ENCODE results near the gene TFRC.

The TFRC gene

GRCh38 chr3:196051282-196052076 is 30.4 kb downstream of the TFRC start:
- Histone ChIP-seq H4K5ac (ENCODE audit: low read length) (no peak overlapping the region), H2AK5ac (ENCODE audit: low read length) (no peak overlapping the region), H3K79me1 (ENCODE audit: low read length) (no peaks in the 10 kb centered on the region), H3K79me2 (ENCODE audit: control insufficient read depth, insufficient read depth, low read length) (no peaks in the 10 kb centered on the region), H3K4me2 (ENCODE audit: low read length) (no peak overlapping the region), H3K36me3 (ENCODE audit: control insufficient read depth, insufficient read depth, low read length) (peaks cover 14% of the 10 kb centered on the region), H3K9ac (ENCODE audit: low read length) (no peak overlapping the region), H3K56ac (ENCODE audit: low read length) (no peak overlapping the region), H2BK15ac (replicated peaks; ENCODE audit: low read depth) (no peak overlapping the region), H3K27me3 (ENCODE audit: insufficient read depth, low read length, poor library complexity) (no peaks in the 10 kb centered on the region), H3K18ac (ENCODE audit: low read length) (no peak overlapping the region), H3K27ac (ENCODE audit: low read depth, low read length) (no peak overlapping the region), H3K4ac (ENCODE audit: low read depth, low read length) (no peak overlapping the region), H3K23ac (ENCODE audit: low read length) (no peak overlapping the region), H3K4me3 (ENCODE audit: low read length) (no peak overlapping the region), H3K4me1 (ENCODE audit: control insufficient read depth, low read depth, low read length) (no peaks in the 10 kb centered on the region), H2BK5ac (ENCODE audit: low read length) (no peak overlapping the region), H2BK120ac (ENCODE audit: low read depth, low read length) (no peak overlapping the region), H4K8ac (ENCODE audit: low read depth, low read length) (no peak overlapping the region)
- no peak for DNase-seq
- no CpG with 5 or more reads among the region's 6 CpGs for WGBS (ENCODE audit: extremely low coverage, insufficient coverage, low lambda C conversion rate)

- Histone ChIP-seq H3K9ac (ENCODE audit: low read length) (no peak overlapping the region), H3K79me1 (ENCODE audit: low read length) (no peaks in the 10 kb centered on the region), H2BK15ac (replicated peaks; ENCODE audit: low read depth) (no peak overlapping the region), H3K18ac (ENCODE audit: low read length) (no peak overlapping the region), H2BK5ac (ENCODE audit: low read length) (no peak overlapping the region), H3K36me3 (ENCODE audit: control insufficient read depth, insufficient read depth, low read length) (peaks cover 12% of the 10 kb centered on the region), H3K79me2 (ENCODE audit: control insufficient read depth, insufficient read depth, low read length) (no peaks in the 10 kb centered on the region), H4K8ac (ENCODE audit: low read depth, low read length) (no peak overlapping the region), H3K27ac (ENCODE audit: low read depth, low read length) (no peak overlapping the region), H3K4me3 (ENCODE audit: low read length) (no peak overlapping the region), H3K23ac (ENCODE audit: low read length) (no peak overlapping the region), H3K56ac (ENCODE audit: low read length) (no peak overlapping the region), H3K4ac (ENCODE audit: low read depth, low read length) (no peak overlapping the region), H2AK5ac (ENCODE audit: low read length) (no peak overlapping the region), H2BK120ac (ENCODE audit: low read depth, low read length) (no peak overlapping the region), H4K5ac (ENCODE audit: low read length) (no peak overlapping the region), H3K27me3 (ENCODE audit: insufficient read depth, low read length, poor library complexity) (no peaks in the 10 kb centered on the region), H3K4me1 (ENCODE audit: control insufficient read depth, low read depth, low read length) (no peaks in the 10 kb centered on the region), H3K4me2 (ENCODE audit: low read length) (no peak overlapping the region)
- no peak for DNase-seq
- no CpG with 5 or more reads among the region's 3 CpGs for WGBS (ENCODE audit: extremely low coverage, insufficient coverage, low lambda C conversion rate)
Observed at GRCh38 chr3:196050597-196050996, 31.3 kb downstream of the TFRC start.

GRCh38 chr3:196049653-196050052 is 32.2 kb downstream of the TFRC start:
- Histone ChIP-seq H3K18ac (ENCODE audit: low read length) (no peak overlapping the region), H4K5ac (ENCODE audit: low read length) (no peak overlapping the region), H3K79me1 (ENCODE audit: low read length) (no peaks in the 10 kb centered on the region), H3K79me2 (ENCODE audit: control insufficient read depth, insufficient read depth, low read length) (no peaks in the 10 kb centered on the region), H2AK5ac (ENCODE audit: low read length) (no peak overlapping the region), H3K36me3 (ENCODE audit: control insufficient read depth, insufficient read depth, low read length) (peaks cover 8% of the 10 kb centered on the region), H3K4ac (ENCODE audit: low read depth, low read length) (no peak overlapping the region), H4K8ac (ENCODE audit: low read depth, low read length) (no peak overlapping the region), H3K4me2 (ENCODE audit: low read length) (no peak overlapping the region), H3K4me3 (ENCODE audit: low read length) (no peak overlapping the region), H2BK15ac (replicated peaks; ENCODE audit: low read depth) (no peak overlapping the region), H3K27me3 (ENCODE audit: insufficient read depth, low read length, poor library complexity) (no peaks in the 10 kb centered on the region), H2BK5ac (ENCODE audit: low read length) (no peak overlapping the region), H3K9ac (ENCODE audit: low read length) (no peak overlapping the region), H2BK120ac (ENCODE audit: low read depth, low read length) (no peak overlapping the region), H3K4me1 (ENCODE audit: control insufficient read depth, low read depth, low read length) (no peaks in the 10 kb centered on the region), H3K23ac (ENCODE audit: low read length) (no peak overlapping the region), H3K56ac (ENCODE audit: low read length) (no peak overlapping the region), H3K27ac (ENCODE audit: low read depth, low read length) (no peak overlapping the region)
- no CpG with 5 or more reads among the region's 11 CpGs for WGBS (ENCODE audit: extremely low coverage, insufficient coverage, low lambda C conversion rate)
- DNase-seq, result no peak

GRCh38 chr3:196048922-196049598 is 32.8 kb downstream of the TFRC start:
- Histone ChIP-seq H3K27me3 (ENCODE audit: insufficient read depth, low read length, poor library complexity) (no peaks in the 10 kb centered on the region), H3K4me1 (ENCODE audit: control insufficient read depth, low read depth, low read length) (no peaks in the 10 kb centered on the region), H3K4ac (ENCODE audit: low read depth, low read length) (no peak overlapping the region), H3K79me1 (ENCODE audit: low read length) (no peaks in the 10 kb centered on the region), H4K5ac (ENCODE audit: low read length) (no peak overlapping the region), H2AK5ac (ENCODE audit: low read length) (no peak overlapping the region), H3K56ac (ENCODE audit: low read length) (no peak overlapping the region), H3K23ac (ENCODE audit: low read length) (no peak overlapping the region), H3K9ac (ENCODE audit: low read length) (no peak overlapping the region), H3K4me3 (ENCODE audit: low read length) (no peak overlapping the region), H2BK120ac (ENCODE audit: low read depth, low read length) (no peak overlapping the region), H3K4me2 (ENCODE audit: low read length) (no peak overlapping the region), H2BK5ac (ENCODE audit: low read length) (no peak overlapping the region), H2BK15ac (replicated peaks; ENCODE audit: low read depth) (no peak overlapping the region), H3K79me2 (ENCODE audit: control insufficient read depth, insufficient read depth, low read length) (no peaks in the 10 kb centered on the region), H4K8ac (ENCODE audit: low read depth, low read length) (no peak overlapping the region), H3K36me3 (ENCODE audit: control insufficient read depth, insufficient read depth, low read length) (peaks cover 5% of the 10 kb centered on the region), H3K27ac (ENCODE audit: low read depth, low read length) (no peak overlapping the region), H3K18ac (ENCODE audit: low read length) (no peak overlapping the region)
- no CpG with 5 or more reads among the region's 9 CpGs for WGBS (ENCODE audit: extremely low coverage, insufficient coverage, low lambda C conversion rate)
- no peak for DNase-seq

- no peak overlapping the region for H4K5ac ChIP-seq (ENCODE audit: low read length)
- H3K56ac ChIP-seq (ENCODE audit: low read length), result no peak overlapping the region
- H3K79me1 ChIP-seq (ENCODE audit: low read length), result no peaks in the 10 kb centered on the region
- no peak overlapping the region for H3K4me3 ChIP-seq (ENCODE audit: low read length)
- no peak overlapping the region for H2AK5ac ChIP-seq (ENCODE audit: low read length)
- peaks cover 1% of the 10 kb centered on the region for H3K36me3 ChIP-seq (ENCODE audit: control insufficient read depth, insufficient read depth, low read length)
- DNase-seq, result no peak
- no peaks in the 10 kb centered on the region for H3K79me2 ChIP-seq (ENCODE audit: control insufficient read depth, insufficient read depth, low read length)
- H3K27ac ChIP-seq (ENCODE audit: low read depth, low read length), result no peak overlapping the region
- H3K4ac ChIP-seq (ENCODE audit: low read depth, low read length), result no peak overlapping the region
- no peak overlapping the region for H2BK120ac ChIP-seq (ENCODE audit: low read depth, low read length)
- H3K4me2 ChIP-seq (ENCODE audit: low read length), result no peak overlapping the region
- H2BK15ac ChIP-seq (replicated peaks; ENCODE audit: low read depth), result no peak overlapping the region
- no peak overlapping the region for H2BK5ac ChIP-seq (ENCODE audit: low read length)
- no CpG with 5 or more reads among the region's 11 CpGs for WGBS (ENCODE audit: extremely low coverage, insufficient coverage, low lambda C conversion rate)
- no peaks in the 10 kb centered on the region for H3K27me3 ChIP-seq (ENCODE audit: insufficient read depth, low read length, poor library complexity)
- H3K4me1 ChIP-seq (ENCODE audit: control insufficient read depth, low read depth, low read length), result no peaks in the 10 kb centered on the region
- no peak overlapping the region for H3K23ac ChIP-seq (ENCODE audit: low read length)
- no peak overlapping the region for H3K9ac ChIP-seq (ENCODE audit: low read length)
- H3K18ac ChIP-seq (ENCODE audit: low read length), result no peak overlapping the region
- H4K8ac ChIP-seq (ENCODE audit: low read depth, low read length), result no peak overlapping the region
Observed at GRCh38 chr3:196047391-196048030, 34.4 kb downstream of the TFRC start.
